Naive thymus-derived CD8-positive, alpha-beta T cell (primary cell): ENCODE results near the gene ULK3. TPM values are rescaled to one million over a fixed set of nuclear protein-coding genes. Genes with fewer than 3 reads are reported as not detected.
A peak's percentile ranks its signal among the peaks of the same experiment; 100 is the strongest.

ENCODE experiments used
- ATAC-seq, 2 donors: fragments of 150-1000 bp; cut with Tn5 transposase in 1 of 2; sonication (Bioruptor Pico), chemical (Tn5 transposase) in 1 of 2; 1 replicate in 1 of 2; 2 replicates in 1 of 2; pipeline ENCODE4 v1.10.0; 2021; ENCODE audit warnings: mild to moderate bottlenecking in 2 of 2, moderate library complexity in 2 of 2
- POLR2A ChIA-PET: fragments of 350-600 bp; sonication (Branson Sonifier 250); formaldehyde crosslinking; loops from one replicate; lab custom pipeline; 2021; ENCODE audit warnings: antibody characterized with exemption; lab: Charles Lee
- DNase-seq, 10 donors: peaks; one replicate each; pipeline versions ENCODE4 v3.0.0 to v3.0.0-alpha.2; 2020 to 2022
- H3K27ac Mint-ChIP-seq, 10 donors: one replicate each; pipeline ENCODE4 v1.8.0; 2020 to 2022; ENCODE audit warnings: mild to moderate bottlenecking in 10 of 10, mixed read lengths in 10 of 10, moderate library complexity in 4 of 10, inconsistent platforms in 1 of 10
- H3K27me3 Mint-ChIP-seq, 5 donors: one replicate each; pipeline ENCODE4 v1.8.0; 2021 to 2022; ENCODE audit warnings: mixed read lengths in 5 of 5
- H3K36me3 Mint-ChIP-seq, 3 donors: one replicate each; pipeline ENCODE4 v1.8.0; 2020 to 2022; ENCODE audit warnings: mixed read lengths in 3 of 3, mild to moderate bottlenecking in 2 of 3, inconsistent platforms in 1 of 3
- H3K4me1 Mint-ChIP-seq, 4 donors: one replicate each; pipeline ENCODE4 v1.8.0; 2021 to 2022; ENCODE audit warnings: mixed read lengths in 4 of 4
- H3K4me3 Mint-ChIP-seq, 10 donors: one replicate each; pipeline ENCODE4 v1.8.0; 2020 to 2022; ENCODE audit warnings: mild to moderate bottlenecking in 10 of 10, mixed read lengths in 10 of 10, moderate library complexity in 6 of 10, inconsistent platforms in 1 of 10
- H3K9me3 Mint-ChIP-seq, 9 donors: one replicate each; pipeline ENCODE4 v1.8.0; 2020 to 2022; ENCODE audit warnings: mixed read lengths in 9 of 9, mild to moderate bottlenecking in 3 of 9, inconsistent platforms in 1 of 9, moderate library complexity in 1 of 9
- polyA plus RNA-seq, 3 donors: library from polyadenylated mRNA; unstranded; fragments of 300-500 nt; fragmentation: Illumina TruSeq; gene quantifications; one replicate each; pipeline ENCODE4 v1.2.3, GENCODE V29; 2021
- total RNA-seq, 8 experiments: library from RNA in 2 of 8; stranded (reverse) in 2 of 8; gene quantifications; one replicate each; pipeline ENCODE4 v1.2.3 and lab custom pipeline; 2021 to 2026

Gene ULK3
- total and polyA plus RNA-seq, 5 experiments from 2014 or later: 16.3 to 83.6 (median 32.2) TPM

DNA sequence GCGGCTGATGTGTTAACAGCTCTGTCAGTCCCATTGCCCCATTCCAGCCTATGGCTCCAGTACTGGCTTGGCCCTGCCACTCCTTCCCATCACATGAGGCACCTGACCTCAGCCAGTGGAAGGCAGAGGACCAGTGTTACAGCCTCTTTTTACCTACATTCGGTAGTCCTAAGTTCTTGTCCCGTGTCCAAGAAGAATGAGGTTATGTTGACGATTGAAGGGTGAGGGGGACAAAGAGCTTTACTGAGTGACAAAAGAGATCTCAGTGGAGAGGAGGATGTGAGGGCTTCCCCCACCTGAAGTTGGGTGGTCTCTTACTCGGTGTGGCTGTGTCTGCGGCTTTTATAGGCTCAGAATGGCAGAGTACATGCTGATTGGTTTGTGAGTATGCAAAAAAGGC, 39.6 kb upstream of the ULK3 start:
- DNase-seq: no peak
- H3K4me1 Mint-ChIP-seq: peaks cover 0 to 15% (median under 1%) of the 10 kb centered on the region in 4 donors
- ATAC-seq: no peak
- no peak overlapping the region for H3K4me3 Mint-ChIP-seq
- no peaks in the 10 kb centered on the region for H3K36me3 Mint-ChIP-seq
- no peaks in the 10 kb centered on the region for H3K9me3 Mint-ChIP-seq
- no peak overlapping the region for H3K27ac Mint-ChIP-seq
- POLR2A ChIA-PET: interaction anchor here (1.0 to 1.2 kb wide), 2 partner anchors 11 to 38 kb away, joined by 3 to 5 read pairs; no protein-coding TSS in a partner anchor
- H3K27me3 Mint-ChIP-seq: peaks cover 0 to 4% (median 0%) of the 10 kb centered on the region in 5 donors

- no peak for ATAC-seq
- Mint-ChIP-seq H3K4me3 (no peak overlapping the region), H3K9me3 (no peaks in the 10 kb centered on the region), H3K27me3 (peaks cover 0 to 4% (median 0%) of the 10 kb centered on the region in 5 donors), H3K27ac (no peak overlapping the region), H3K36me3 (no peaks in the 10 kb centered on the region), H3K4me1 (peaks cover 0 to 9% (median 4%) of the 10 kb centered on the region in 4 donors)
- POLR2A ChIA-PET: interaction anchor here (0.7 to 0.8 kb wide), 2 partner anchors 14 to 18 kb away, joined by 3 to 5 read pairs; no protein-coding TSS in a partner anchor
- DNase-seq: no peak
These were observed 35.3 kb upstream of the ULK3 start for GRCh38 chr15:74878273-74878672.

- Mint-ChIP-seq H3K27ac (peak overlapping the region; percentile 83 to 99 (median 96)), H3K36me3 (peaks cover 0 to 12% (median 0%) of the 10 kb centered on the region in 3 donors), H3K4me3 (peak overlapping the region; percentile 94 to 100 (median 98)), H3K27me3 (no peaks in the 10 kb centered on the region), H3K4me1 (peaks cover 15 to 49% (median 39%) of the 10 kb centered on the region in 4 donors), H3K9me3 (no peaks in the 10 kb centered on the region)
- POLR2A ChIA-PET: interaction anchor here (0.7 to 7.3 kb wide), 9 partner anchors 16 to 285 kb away, joined by 3 to 68 read pairs (median 4); partner anchors contain the start of genes FAM219B and ULK3
- DNase-seq: peak in 1 of 10 donors; percentile 12
- peak; percentile 3 to 10 for ATAC-seq
These were observed 30.9 kb upstream of the ULK3 start for GRCh38 chr15:74873756-74874424.

GRCh38 chr15:74873036-74873755, 30.2 kb upstream of the ULK3 start, which contains the start of gene SCAMP2:
Gene SCAMP2 (minus strand): TSS chr15:74873365. CDS start chr15:74873255, 110 bp downstream.
- Mint-ChIP-seq H3K4me1 (peaks cover 15 to 56% (median 46%) of the 10 kb centered on the region in 4 donors), H3K9me3 (no peaks in the 10 kb centered on the region), H3K27ac (peak within 1 kb of the TSS; percentile 90 to 99 (median 96)), H3K27me3 (no peaks in the 10 kb centered on the region), H3K36me3 (peaks cover 0 to 15% (median 0%) of the 10 kb centered on the region in 3 donors), H3K4me3 (peak within 1 kb of the TSS; percentile 94 to 100 (median 98))
- ATAC-seq (peak; percentile 96), DNase-seq (peak; percentile 82 to 98 (median 91))
- POLR2A ChIA-PET: interaction anchor here (0.8 to 7.3 kb wide), 10 partner anchors 15 to 96 kb away, joined by 3 to 68 read pairs (median 4); partner anchors contain the start of genes FAM219B and ULK3

- Mint-ChIP-seq H3K27ac (peak overlapping the region; percentile 90 to 99 (median 94)), H3K4me1 (peaks cover 21 to 61% (median 51%) of the 10 kb centered on the region in 4 donors), H3K9me3 (no peaks in the 10 kb centered on the region), H3K4me3 (peak overlapping the region; percentile 94 to 100 (median 98)), H3K36me3 (peaks cover 0 to 20% (median 0%) of the 10 kb centered on the region in 3 donors), H3K27me3 (no peaks in the 10 kb centered on the region)
- DNase-seq (no peak), ATAC-seq (no peak)
- POLR2A ChIA-PET: interaction anchor here (1.0 to 7.3 kb wide), 4 partner anchors 15 to 96 kb away, joined by 4 to 68 read pairs (median 9); partner anchors contain the start of gene ULK3
These were observed 29.7 kb upstream of the ULK3 start for GRCh38 chr15:74872702-74873035.

DNA sequence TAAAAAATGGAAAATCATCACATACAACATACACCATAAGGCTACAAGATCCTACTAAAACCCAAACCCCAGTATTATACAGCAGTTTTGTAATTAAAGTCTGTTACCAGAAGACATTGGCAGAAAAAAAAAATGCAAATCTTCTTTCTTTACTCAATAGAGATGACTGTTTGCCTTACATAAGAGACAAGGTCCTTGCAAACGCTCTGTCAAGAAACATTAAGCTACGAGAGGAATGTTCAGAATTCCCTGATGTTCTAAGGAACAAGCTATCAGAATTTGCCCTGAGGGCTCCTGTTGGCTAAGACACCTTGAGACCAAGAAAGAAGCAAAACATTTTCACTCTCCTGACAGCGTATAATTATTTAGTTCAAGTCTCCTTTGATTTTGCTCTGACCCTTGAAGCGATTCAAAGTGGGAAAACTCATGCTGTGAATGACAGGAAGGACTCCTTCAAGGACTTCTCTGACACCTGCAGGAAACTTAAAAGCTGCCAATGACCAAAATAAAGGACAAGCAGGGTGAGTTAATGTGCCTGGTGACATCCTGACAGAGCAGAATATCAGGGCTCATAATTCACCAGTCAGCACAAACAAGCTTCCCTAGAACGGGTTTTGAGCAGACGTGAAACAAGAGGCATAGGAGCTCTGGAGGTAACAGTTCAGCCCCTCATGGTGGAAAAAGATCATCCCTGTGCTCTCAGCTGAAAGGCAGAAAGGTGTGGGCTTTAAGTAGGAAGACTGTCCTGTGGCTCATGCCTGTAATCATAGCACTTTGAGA, 27.7 kb upstream of the ULK3 start:
- ATAC-seq (no peak), DNase-seq (no peak)
- Mint-ChIP-seq H3K9me3 (no peaks in the 10 kb centered on the region), H3K27ac (peak overlapping the region; percentile 62 to 93 (median 86)), H3K4me3 (peak overlapping the region; percentile 49 to 100 (median 96)), H3K36me3 (peaks cover 0 to 30% (median 5%) of the 10 kb centered on the region in 3 donors), H3K27me3 (no peaks in the 10 kb centered on the region), H3K4me1 (peaks cover 30 to 82% (median 72%) of the 10 kb centered on the region in 4 donors)
- POLR2A ChIA-PET: interaction anchor here (0.7 to 7.3 kb wide), 12 partner anchors 9 to 67 kb away, joined by 3 to 68 read pairs (median 6); partner anchors contain the start of genes COX5A, FAM219B, MPI and ULK3

- Mint-ChIP-seq H3K27me3 (no peaks in the 10 kb centered on the region), H3K4me1 (peaks cover 34 to 89% (median 77%) of the 10 kb centered on the region in 4 donors), H3K4me3 (peak overlapping the region; percentile 16 to 100 (median 96)), H3K27ac (peak overlapping the region; percentile 38 to 93 (median 84)), H3K36me3 (peaks cover 0 to 33% (median 5%) of the 10 kb centered on the region in 3 donors), H3K9me3 (no peaks in the 10 kb centered on the region)
- no peak for DNase-seq
- no peak for ATAC-seq
- POLR2A ChIA-PET: interaction anchor here (0.8 to 7.3 kb wide), 10 partner anchors 10 to 68 kb away, joined by 3 to 68 read pairs (median 6); partner anchors contain the start of genes COX5A, FAM219B, MPI and ULK3
These were observed 26.9 kb upstream of the ULK3 start for GRCh38 chr15:74869726-74870407.

DNA sequence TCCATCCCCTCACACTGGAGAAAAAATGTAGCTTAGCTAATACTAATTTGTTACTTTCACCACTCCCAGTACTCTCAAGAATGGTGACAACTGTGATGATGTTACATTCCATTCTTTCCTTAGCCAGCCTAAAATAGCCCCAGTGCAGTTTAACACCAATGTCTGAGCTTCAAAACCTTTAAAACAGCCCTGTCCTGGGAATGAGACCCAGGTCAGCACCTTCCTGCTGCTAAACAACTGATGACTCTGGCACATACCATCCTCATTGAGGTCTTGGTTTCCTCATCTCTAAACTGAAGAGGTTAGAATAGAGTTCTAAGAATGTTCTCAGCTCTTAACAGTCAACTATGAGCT, 26.4 kb upstream of the ULK3 start:
- POLR2A ChIA-PET: interaction anchor here (0.6 to 7.3 kb wide), 10 partner anchors 11 to 620 kb away, joined by 3 to 68 read pairs (median 6); partner anchors contain the start of genes COX5A, FAM219B, MPI and ULK3
- Mint-ChIP-seq H3K9me3 (no peaks in the 10 kb centered on the region), H3K4me3 (peak overlapping the region; percentile 16 to 100 (median 96)), H3K27me3 (no peaks in the 10 kb centered on the region), H3K27ac (peak overlapping the region in 9 of 10 donors; percentile 38 to 89 (median 84)), H3K4me1 (peaks cover 37 to 93% (median 81%) of the 10 kb centered on the region in 4 donors), H3K36me3 (peaks cover 0 to 35% (median 5%) of the 10 kb centered on the region in 3 donors)
- DNase-seq (no peak), ATAC-seq (no peak)

DNA sequence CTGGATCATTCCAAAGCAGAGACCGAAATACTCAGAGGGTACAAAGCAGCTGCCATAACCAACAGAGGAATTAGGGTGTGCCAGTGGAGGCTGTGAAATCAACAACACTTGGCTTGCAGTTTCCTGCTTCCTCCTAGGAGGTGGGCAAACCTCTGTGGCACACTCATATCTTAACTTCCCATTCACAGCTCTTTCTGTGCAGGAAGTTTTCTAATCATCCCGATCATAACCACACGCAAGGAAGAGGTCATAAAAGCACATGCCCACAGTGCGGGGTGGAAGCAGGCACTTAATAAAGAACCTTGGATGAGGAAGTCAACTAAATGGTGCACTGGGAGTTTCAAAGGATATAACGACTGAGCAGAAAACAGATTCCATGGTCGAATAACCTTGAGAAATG, 25.1 kb upstream of the ULK3 start:
- Mint-ChIP-seq H3K9me3 (no peaks in the 10 kb centered on the region), H3K36me3 (peaks cover 0 to 37% (median 5%) of the 10 kb centered on the region in 3 donors), H3K27ac (peak overlapping the region; percentile 52 to 91 (median 84)), H3K4me3 (peak overlapping the region; percentile 49 to 99 (median 74)), H3K27me3 (no peaks in the 10 kb centered on the region), H3K4me1 (peaks cover 44 to 96% (median 89%) of the 10 kb centered on the region in 4 donors)
- DNase-seq: no peak
- ATAC-seq: no peak
- POLR2A ChIA-PET: interaction anchor here (0.7 to 7.3 kb wide), 5 partner anchors 21 to 36 kb away, joined by 3 to 68 read pairs (median 5); partner anchors contain the start of genes MPI and ULK3

GRCh38 chr15:74867466-74868038, 24.6 kb upstream of the ULK3 start:
- Mint-ChIP-seq H3K27ac (peak overlapping the region; percentile 55 to 91 (median 84)), H3K4me3 (peak overlapping the region; percentile 49 to 99 (median 74)), H3K9me3 (no peaks in the 10 kb centered on the region), H3K36me3 (peaks cover 0 to 34% (median 5%) of the 10 kb centered on the region in 3 donors), H3K27me3 (no peaks in the 10 kb centered on the region), H3K4me1 (peaks cover 41 to 94% (median 86%) of the 10 kb centered on the region in 4 donors)
- ATAC-seq: no peak
- no peak for DNase-seq
- POLR2A ChIA-PET: interaction anchor here (0.6 to 7.3 kb wide), 7 partner anchors 10 to 70 kb away, joined by 3 to 68 read pairs (median 5); partner anchors contain the start of genes COX5A, MPI and ULK3
